Ovary (tissue), 3 donors: ENCODE results near the gene PVR.

ENCODE experiments used
- POLR2A ChIP-seq: fragments of 450-650 bp; IDR thresholded peaks from one replicate; pipeline ENCODE4 v1.6.1; 2017; ENCODE audit warnings: antibody characterized with exemption, mild to moderate bottlenecking, moderate library complexity
- TF ChIP-seq, protein P1 (sequence below), 3 donors: fragments of 450-650 bp in 2 of 3; fragments of 200-600 bp in 1 of 3; IDR thresholded peaks; one replicate each; pipeline versions ENCODE4 v1.5.1 to v1.8.0; 2016 to 2022; ENCODE audit warnings: antibody characterized with exemption in 3 of 3, mild to moderate bottlenecking in 1 of 3
- donor health status: DM: no; HTN: no; CAD: no.

DNA sequence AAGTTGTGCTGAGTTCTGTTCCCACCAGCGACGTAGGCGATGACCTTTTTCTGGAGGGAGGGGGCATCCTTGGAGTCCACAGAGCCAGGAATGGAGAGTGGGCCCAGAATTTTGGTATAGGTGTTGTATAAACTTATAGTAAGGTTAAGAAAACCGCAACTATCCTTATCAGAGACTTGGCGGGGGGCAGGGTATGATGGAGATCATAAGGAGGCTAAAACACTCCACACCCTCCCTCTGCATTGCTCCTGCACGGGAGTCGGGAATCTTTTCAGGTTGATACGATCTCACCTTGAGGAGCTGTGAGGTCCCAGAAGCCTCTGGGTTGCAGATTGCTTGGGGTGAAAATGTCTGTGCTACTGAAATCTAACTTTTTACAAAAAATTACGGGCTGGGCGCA lies 21.3 kb downstream of the PVR start:
- TF ChIP-seq, protein P1, sequence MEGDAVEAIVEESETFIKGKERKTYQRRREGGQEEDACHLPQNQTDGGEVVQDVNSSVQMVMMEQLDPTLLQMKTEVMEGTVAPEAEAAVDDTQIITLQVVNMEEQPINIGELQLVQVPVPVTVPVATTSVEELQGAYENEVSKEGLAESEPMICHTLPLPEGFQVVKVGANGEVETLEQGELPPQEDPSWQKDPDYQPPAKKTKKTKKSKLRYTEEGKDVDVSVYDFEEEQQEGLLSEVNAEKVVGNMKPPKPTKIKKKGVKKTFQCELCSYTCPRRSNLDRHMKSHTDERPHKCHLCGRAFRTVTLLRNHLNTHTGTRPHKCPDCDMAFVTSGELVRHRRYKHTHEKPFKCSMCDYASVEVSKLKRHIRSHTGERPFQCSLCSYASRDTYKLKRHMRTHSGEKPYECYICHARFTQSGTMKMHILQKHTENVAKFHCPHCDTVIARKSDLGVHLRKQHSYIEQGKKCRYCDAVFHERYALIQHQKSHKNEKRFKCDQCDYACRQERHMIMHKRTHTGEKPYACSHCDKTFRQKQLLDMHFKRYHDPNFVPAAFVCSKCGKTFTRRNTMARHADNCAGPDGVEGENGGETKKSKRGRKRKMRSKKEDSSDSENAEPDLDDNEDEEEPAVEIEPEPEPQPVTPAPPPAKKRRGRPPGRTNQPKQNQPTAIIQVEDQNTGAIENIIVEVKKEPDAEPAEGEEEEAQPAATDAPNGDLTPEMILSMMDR (IDR thresholded peaks at IDR 0.05), result no peak
- TF ChIP-seq POLR2A, result no peak
